Epithelial cell of proximal tubule (primary cell): ENCODE results near the gene EXOC5. TPM values are rescaled to one million over a fixed set of nuclear protein-coding genes. Genes with fewer than 3 reads are reported as not detected.
"Not testable (repeated sequence)": the region's sequence is repeated elsewhere in the genome, so short reads cannot be mapped to it uniquely, and the experiment has no call there.

ENCODE experiments used
- DNase-seq: peaks from one replicate; pipeline ENCODE4 v3.0.0-alpha.2; 2011; ENCODE audit warnings: low read depth
- H3K4me3 ChIP-seq: 2 replicates; pipeline ENCODE4 v1.5.1; 2011; ENCODE audit warnings: low read depth, mild to moderate bottlenecking, low read length
- CTCF ChIP-seq: conservative IDR thresholded peaks from 2 replicates; pipeline ENCODE4 v1.5.1; 2012; ENCODE audit warnings: low read depth, mild to moderate bottlenecking, low read length
- total RNA-seq: library from RNA; depleted of rRNA; stranded (reverse); fragments of >200 nt; gene quantifications from 2 replicates; pipeline ENCODE4 v1.2.3, GENCODE V29; 2015

The EXOC5 gene
- total RNA-seq, 1 donor from 2014 or later, result 43.8 TPM

GRCh38 chr14:57254884-57255283, 13.8 kb downstream of the EXOC5 start:
- no peak for DNase-seq
- no peak overlapping the region for H3K4me3 ChIP-seq
- no peak for TF ChIP-seq CTCF

GRCh38 chr14:57246933-57247657, 21.6 kb downstream of the EXOC5 start:
- no peak for TF ChIP-seq CTCF
- H3K4me3 ChIP-seq, result no peak overlapping the region
- no peak for DNase-seq

GRCh38 chr14:57245941-57246340, 22.8 kb downstream of the EXOC5 start:
- TF ChIP-seq CTCF, result no peak
- DNase-seq, result no peak
- no peak overlapping the region for H3K4me3 ChIP-seq

GRCh38 chr14:57244106-57244505, 24.6 kb downstream of the EXOC5 start:
- no peak for DNase-seq
- TF ChIP-seq CTCF, result no peak
- H3K4me3 ChIP-seq, result no peak overlapping the region

- no peak for TF ChIP-seq CTCF
- no peak for DNase-seq
- H3K4me3 ChIP-seq, result no peak overlapping the region
These were observed 25.4 kb downstream of the EXOC5 start for GRCh38 chr14:57243320-57243719.

DNA sequence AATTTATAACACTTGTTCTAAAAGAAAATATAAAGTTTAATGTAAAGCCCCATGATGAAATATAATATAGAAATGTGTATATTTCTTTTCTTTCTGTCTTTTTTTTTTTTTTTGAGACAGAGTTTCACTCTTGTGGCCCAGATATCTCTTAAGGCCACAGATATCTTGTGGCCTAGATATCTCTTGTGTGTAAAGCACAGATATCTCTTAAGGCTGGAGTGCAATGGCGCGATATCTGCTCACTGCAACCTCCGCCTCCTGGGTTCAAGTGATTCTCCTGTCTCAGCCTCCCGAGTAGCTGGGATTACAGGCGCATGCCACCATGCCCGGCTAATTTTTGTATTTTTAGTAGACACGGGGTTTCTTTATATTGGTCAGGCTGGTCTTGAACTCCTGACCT, 28.6 kb downstream of the EXOC5 start:
- DNase-seq, H3K4me3 ChIP-seq: not testable (repeated sequence)

DNA sequence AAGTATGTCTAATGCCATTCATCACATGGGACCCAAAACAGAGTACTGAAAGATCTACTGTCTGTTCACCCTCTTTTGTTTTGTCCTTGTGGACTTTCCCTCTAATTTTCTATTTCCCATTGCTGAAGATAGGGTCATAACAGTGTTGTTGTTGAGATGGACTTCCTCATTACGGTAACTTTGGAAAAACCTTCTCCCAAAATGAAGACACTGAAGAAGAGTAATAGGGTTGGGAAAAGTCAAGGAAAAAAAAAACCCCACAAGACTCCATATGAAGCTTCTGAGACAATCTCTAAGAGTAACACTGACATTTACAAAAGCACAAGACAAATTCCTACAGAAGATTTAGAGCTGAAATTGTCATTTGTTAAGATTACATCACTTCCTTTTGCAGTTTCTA, 36.7 kb downstream of the EXOC5 start:
- no peak for DNase-seq
- TF ChIP-seq CTCF, result no peak
- no peak overlapping the region for H3K4me3 ChIP-seq

GRCh38 chr14:57228320-57228719, 40.4 kb downstream of the EXOC5 start:
- not testable (repeated sequence) for DNase-seq, H3K4me3 ChIP-seq
